HepG2 (cell line): Measurements from ENCODE around the gene PLPPR2. TPM values are rescaled to one million over a fixed set of nuclear protein-coding genes. Genes with fewer than 3 reads are reported as not detected.

Experiments used
- DNMT3B ChIP-seq: conservative IDR thresholded peaks from 2 replicates; pipeline ENCODE4 v1.6.1; 2016; ENCODE audit warnings: missing biosample characterization, control low read depth
- ESRRA ChIP-seq: sonication (generic); formaldehyde crosslinking; IDR thresholded peaks from 2 replicates; pipeline ENCODE4 v1.5.1; 2020; ENCODE audit warnings: mild to moderate bottlenecking, low read depth, missing genetic modification reagents
- HNRNPUL1 ChIP-seq: fragments of 200-400 bp; formaldehyde crosslinking; IDR thresholded peaks from 2 replicates; pipeline ENCODE4 v1.6.1; 2017; ENCODE audit warnings: low read depth, mild to moderate bottlenecking, low read length, moderate library complexity
- KDM5A ChIP-seq: fragments of 200-600 bp; sonication (generic); IDR thresholded peaks from 2 replicates; pipeline ENCODE4 v1.7.0; 2018; ENCODE audit warnings: antibody characterized with exemption, mild to moderate bottlenecking, low read length, borderline replicate concordance
- KLF15 ChIP-seq: sonication (generic); formaldehyde crosslinking; IDR thresholded peaks from 2 replicates; pipeline ENCODE4 v1.8.1; 2023; ENCODE audit warnings: borderline replicate concordance, mild to moderate bottlenecking, inconsistent platforms, missing genetic modification reagents, mixed read lengths
- MAF1 ChIP-seq: sonication (generic); formaldehyde crosslinking; IDR thresholded peaks from 2 replicates; pipeline ENCODE4 v1.5.0; 2020; ENCODE audit warnings: missing genetic modification reagents, borderline replicate concordance
- MEIS1 ChIP-seq: sonication (generic); formaldehyde crosslinking; IDR thresholded peaks from 2 replicates; pipeline ENCODE4 v1.9.0; 2021; ENCODE audit warnings: mild to moderate bottlenecking, missing genetic modification reagents, moderate library complexity, borderline replicate concordance
- MEIS2 ChIP-seq: sonication (generic); formaldehyde crosslinking; IDR thresholded peaks from 2 replicates; pipeline ENCODE4 v1.9.0; 2021; ENCODE audit warnings: mild to moderate bottlenecking, missing genetic modification reagents
- NFKB2 ChIP-seq: sonication (generic); formaldehyde crosslinking; IDR thresholded peaks from 2 replicates; pipeline ENCODE4 v1.4.0; 2020; ENCODE audit warnings: missing genetic modification reagents, borderline replicate concordance
- STAG1 ChIP-seq: sonication (generic); formaldehyde crosslinking; IDR thresholded peaks from 2 replicates; pipeline ENCODE4 v1.4.0; 2020; ENCODE audit warnings: missing genetic modification reagents
- TRIM24 ChIP-seq: sonication (generic); formaldehyde crosslinking; IDR thresholded peaks from 2 replicates; pipeline ENCODE4 v1.8.0; 2022; ENCODE audit warnings: mild to moderate bottlenecking, missing genetic modification reagents
- polyA plus RNA-seq, 8 experiments: library from polyadenylated mRNA; depleted of rRNA in 3 of 8; stranded (reverse) in 7 of 8; unstranded in 1 of 8; fragments of >200 nt; fragmentation: Illumina TruSeq in 4 of 8; extraction: Trizol in 4 of 8; gene quantifications; 2 replicates each; pipeline versions ENCODE4 v1.2.1 to v1.2.3, GENCODE V29; 2011 to 2016; ENCODE audit warnings: low read depth in 4 of 8, missing spikeins in 1 of 8, mixed read lengths in 1 of 8; ENCODE audit not compliant: insufficient read depth in 1 of 8
- total RNA-seq, 5 experiments: library from RNA; depleted of rRNA; stranded (reverse); fragments of >200 nt; fragmentation: Illumina TruSeq; extraction: Trizol; gene quantifications; 2 replicates each; pipeline ENCODE4 v1.2.3, GENCODE V29; 2016; ENCODE audit warnings: low read depth in 1 of 5
- TF ChIP-seq, protein P1 (sequence below): IDR thresholded peaks from 2 replicates; pipeline ENCODE4 v1.6.1; 2016; ENCODE audit warnings: missing compliant biosample characterization, missing genetic modification reagents, borderline replicate concordance
- TF ChIP-seq, protein P2 (sequence below): sonication (generic); formaldehyde crosslinking; IDR thresholded peaks from 2 replicates; pipeline ENCODE4 v1.5.0; 2020; ENCODE audit warnings: missing genetic modification reagents
- TF ChIP-seq, protein P3 (sequence below): sonication (generic); formaldehyde crosslinking; IDR thresholded peaks from 2 replicates; pipeline ENCODE4 v1.5.0; 2020; ENCODE audit warnings: mild to moderate bottlenecking, missing genetic modification reagents, borderline replicate concordance
- TF ChIP-seq, protein P4 (sequence below): sonication (generic); formaldehyde crosslinking; IDR thresholded peaks from 2 replicates; pipeline ENCODE4 v1.8.0; 2022; ENCODE audit warnings: mild to moderate bottlenecking, missing genetic modification reagents, moderate library complexity
- TF ChIP-seq, protein P5 (sequence below): sonication (generic); formaldehyde crosslinking; IDR thresholded peaks from 2 replicates; pipeline ENCODE4 v1.4.0; 2020; ENCODE audit warnings: mild to moderate bottlenecking, missing genetic modification reagents

Gene PLPPR2
- total and polyA plus RNA-seq, 2 of the 13 experiments (the other 11 are each of a cell fraction or from before 2014, with no cell fraction given), result 1.5 to 2.1 TPM

DNA sequence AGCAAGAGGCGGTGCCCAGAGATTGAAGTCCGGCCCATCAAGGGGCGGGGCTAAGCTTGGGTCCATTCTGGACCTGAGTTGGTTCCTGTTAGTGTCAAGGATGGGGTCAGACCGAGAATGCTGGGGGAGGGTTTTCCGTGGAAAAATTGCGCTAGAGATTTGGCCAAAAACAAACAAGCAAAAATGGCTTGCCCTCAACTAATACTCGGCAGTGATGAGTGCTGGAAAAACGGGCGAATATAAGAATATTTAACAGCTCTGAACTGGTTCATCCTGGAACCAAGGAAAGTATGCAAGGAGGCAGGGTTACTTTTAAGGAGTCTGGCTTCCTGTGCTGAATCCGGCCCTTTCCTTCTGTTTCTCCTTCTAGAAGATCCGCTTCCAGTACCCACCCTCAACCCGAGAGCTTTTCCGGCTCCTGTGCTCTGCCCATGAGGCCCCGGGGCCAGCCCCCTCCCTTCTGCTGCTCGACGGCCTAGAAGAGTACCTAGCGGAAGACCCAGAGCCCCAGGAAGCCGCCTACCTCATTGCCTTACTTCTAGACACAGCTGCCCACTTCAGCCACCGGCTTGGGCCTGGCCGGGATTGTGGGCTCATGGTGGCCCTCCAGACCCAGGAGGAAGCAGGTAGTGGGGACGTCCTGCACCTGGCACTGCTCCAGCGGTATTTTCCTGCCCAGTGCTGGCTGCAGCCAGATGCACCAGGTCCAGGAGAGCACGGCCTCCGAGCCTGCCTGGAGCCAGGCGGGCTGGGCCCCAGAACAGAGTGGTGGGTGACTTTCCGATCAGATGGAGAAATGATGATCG, 20.1 kb downstream of the PLPPR2 start (continued):
- TF ChIP-seq STAG1 (no peak), TRIM24 (no peak), HNRNPUL1 (no peak), KDM5A (no peak), MAF1 (CRISPR knock-in tag) (no peak), MEIS1 (CRISPR knock-in tag) (0 out of 2 replicates have a peak, but pooled peaks have one; percentile 48), NFKB2 (CRISPR knock-in tag) (no peak), KLF15 (CRISPR knock-in tag) (no peak), ESRRA (CRISPR knock-in tag) (no peak), MEIS2 (CRISPR knock-in tag) (no peak), DNMT3B (CRISPR knock-in tag) (no peak)
- TF ChIP-seq, protein P1, sequence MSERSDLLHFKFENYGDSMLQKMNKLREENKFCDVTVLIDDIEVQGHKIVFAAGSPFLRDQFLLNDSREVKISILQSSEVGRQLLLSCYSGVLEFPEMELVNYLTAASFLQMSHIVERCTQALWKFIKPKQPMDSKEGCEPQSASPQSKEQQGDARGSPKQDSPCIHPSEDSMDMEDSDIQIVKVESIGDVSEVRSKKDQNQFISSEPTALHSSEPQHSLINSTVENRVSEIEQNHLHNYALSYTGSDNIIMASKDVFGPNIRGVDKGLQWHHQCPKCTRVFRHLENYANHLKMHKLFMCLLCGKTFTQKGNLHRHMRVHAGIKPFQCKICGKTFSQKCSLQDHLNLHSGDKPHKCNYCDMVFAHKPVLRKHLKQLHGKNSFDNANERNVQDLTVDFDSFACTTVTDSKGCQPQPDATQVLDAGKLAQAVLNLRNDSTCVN (CRISPR knock-in tag), result no peak
- TF ChIP-seq, protein P2, sequence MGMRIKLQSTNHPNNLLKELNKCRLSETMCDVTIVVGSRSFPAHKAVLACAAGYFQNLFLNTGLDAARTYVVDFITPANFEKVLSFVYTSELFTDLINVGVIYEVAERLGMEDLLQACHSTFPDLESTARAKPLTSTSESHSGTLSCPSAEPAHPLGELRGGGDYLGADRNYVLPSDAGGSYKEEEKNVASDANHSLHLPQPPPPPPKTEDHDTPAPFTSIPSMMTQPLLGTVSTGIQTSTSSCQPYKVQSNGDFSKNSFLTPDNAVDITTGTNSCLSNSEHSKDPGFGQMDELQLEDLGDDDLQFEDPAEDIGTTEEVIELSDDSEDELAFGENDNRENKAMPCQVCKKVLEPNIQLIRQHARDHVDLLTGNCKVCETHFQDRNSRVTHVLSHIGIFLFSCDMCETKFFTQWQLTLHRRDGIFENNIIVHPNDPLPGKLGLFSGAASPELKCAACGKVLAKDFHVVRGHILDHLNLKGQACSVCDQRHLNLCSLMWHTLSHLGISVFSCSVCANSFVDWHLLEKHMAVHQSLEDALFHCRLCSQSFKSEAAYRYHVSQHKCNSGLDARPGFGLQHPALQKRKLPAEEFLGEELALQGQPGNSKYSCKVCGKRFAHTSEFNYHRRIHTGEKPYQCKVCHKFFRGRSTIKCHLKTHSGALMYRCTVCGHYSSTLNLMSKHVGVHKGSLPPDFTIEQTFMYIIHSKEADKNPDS (CRISPR knock-in tag), result no peak
- TF ChIP-seq, protein P3, sequence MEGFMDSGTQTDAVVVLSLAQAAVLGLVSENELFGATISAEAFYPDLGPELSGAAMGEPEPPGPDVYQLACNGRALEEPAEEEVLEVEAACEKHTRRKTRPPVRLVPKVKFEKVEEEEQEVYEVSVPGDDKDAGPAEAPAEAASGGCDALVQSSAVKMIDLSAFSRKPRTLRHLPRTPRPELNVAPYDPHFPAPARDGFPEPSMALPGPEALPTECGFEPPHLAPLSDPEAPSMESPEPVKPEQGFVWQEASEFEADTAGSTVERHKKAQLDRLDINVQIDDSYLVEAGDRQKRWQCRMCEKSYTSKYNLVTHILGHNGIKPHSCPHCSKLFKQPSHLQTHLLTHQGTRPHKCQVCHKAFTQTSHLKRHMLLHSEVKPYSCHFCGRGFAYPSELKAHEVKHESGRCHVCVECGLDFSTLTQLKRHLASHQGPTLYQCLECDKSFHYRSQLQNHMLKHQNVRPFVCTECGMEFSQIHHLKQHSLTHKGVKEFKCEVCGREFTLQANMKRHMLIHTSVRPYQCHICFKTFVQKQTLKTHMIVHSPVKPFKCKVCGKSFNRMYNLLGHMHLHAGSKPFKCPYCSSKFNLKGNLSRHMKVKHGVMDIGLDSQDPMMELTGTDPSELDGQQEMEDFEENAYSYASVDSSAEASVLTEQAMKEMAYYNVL, result no peak
- TF ChIP-seq, protein P4, sequence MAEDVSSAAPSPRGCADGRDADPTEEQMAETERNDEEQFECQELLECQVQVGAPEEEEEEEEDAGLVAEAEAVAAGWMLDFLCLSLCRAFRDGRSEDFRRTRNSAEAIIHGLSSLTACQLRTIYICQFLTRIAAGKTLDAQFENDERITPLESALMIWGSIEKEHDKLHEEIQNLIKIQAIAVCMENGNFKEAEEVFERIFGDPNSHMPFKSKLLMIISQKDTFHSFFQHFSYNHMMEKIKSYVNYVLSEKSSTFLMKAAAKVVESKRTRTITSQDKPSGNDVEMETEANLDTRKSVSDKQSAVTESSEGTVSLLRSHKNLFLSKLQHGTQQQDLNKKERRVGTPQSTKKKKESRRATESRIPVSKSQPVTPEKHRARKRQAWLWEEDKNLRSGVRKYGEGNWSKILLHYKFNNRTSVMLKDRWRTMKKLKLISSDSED (CRISPR knock-in tag), result no peak
- TF ChIP-seq, protein P5, sequence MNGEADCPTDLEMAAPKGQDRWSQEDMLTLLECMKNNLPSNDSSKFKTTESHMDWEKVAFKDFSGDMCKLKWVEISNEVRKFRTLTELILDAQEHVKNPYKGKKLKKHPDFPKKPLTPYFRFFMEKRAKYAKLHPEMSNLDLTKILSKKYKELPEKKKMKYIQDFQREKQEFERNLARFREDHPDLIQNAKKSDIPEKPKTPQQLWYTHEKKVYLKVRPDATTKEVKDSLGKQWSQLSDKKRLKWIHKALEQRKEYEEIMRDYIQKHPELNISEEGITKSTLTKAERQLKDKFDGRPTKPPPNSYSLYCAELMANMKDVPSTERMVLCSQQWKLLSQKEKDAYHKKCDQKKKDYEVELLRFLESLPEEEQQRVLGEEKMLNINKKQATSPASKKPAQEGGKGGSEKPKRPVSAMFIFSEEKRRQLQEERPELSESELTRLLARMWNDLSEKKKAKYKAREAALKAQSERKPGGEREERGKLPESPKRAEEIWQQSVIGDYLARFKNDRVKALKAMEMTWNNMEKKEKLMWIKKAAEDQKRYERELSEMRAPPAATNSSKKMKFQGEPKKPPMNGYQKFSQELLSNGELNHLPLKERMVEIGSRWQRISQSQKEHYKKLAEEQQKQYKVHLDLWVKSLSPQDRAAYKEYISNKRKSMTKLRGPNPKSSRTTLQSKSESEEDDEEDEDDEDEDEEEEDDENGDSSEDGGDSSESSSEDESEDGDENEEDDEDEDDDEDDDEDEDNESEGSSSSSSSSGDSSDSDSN, result peak; percentile 70
